Astrocyte (in vitro differentiated cells and primary cell): ENCODE results near the gene KIF3B.

Source experiments
- CTCF ChIP-seq: IDR thresholded peaks from 2 replicates; pipeline ENCODE4 v1.5.1; 2011; ENCODE audit warnings: low read depth, mild to moderate bottlenecking, inconsistent platforms, low read length, moderate library complexity; ENCODE audit not compliant: insufficient read depth
- EZH2 ChIP-seq: IDR thresholded peaks from 2 replicates; pipeline ENCODE4 v1.6.1; 2012; ENCODE audit warnings: mild to moderate bottlenecking, low read length, inconsistent platforms; ENCODE audit not compliant: insufficient read depth

DNA sequence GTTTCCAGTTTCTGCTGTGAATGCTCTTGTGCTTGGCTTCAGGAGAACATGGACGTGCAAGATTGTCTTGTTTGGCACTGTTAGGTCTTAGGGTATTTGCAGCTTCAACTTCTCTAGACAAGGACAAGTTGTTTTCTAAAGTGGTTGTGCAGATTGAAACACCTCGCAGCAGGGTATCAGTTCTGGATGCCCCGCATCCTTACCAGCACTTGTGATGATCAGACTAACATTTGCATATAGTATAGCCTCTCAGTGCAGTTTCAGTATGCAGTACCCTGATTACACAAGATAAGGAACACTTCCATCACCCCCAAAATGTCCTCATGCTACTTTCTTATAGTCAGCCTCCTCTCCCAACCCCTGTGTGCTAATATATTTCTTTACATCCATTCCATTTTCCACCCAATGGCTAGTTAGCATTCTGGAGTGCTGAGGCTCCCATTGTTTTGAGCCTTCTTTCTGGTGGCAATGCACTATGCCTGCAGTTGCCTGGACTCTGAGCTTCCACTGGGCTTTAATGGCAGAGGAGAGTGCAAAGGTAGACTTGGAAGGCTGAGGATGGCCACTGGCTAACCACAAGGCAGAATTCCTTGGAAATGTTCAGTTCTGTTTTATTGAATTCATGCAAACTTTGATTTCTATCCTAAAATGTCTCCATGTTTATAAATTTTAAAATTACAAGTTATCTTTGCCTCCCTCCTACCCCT, 35.4 kb downstream of the KIF3B start:
- TF ChIP-seq CTCF (no peak), EZH2 (no peak)
